ENCODE data around the gene JSRP1. TPM values are rescaled to one million over a fixed set of nuclear protein-coding genes. Genes with fewer than 3 reads are reported as not detected.

Gene JSRP1
- total RNA-seq, 1 donor from 2014 or later = 0.42 TPM

GRCh38 chr19:2216361-2217225, 39.6 kb downstream of the JSRP1 start:
- TF ChIP-seq, protein P1, sequence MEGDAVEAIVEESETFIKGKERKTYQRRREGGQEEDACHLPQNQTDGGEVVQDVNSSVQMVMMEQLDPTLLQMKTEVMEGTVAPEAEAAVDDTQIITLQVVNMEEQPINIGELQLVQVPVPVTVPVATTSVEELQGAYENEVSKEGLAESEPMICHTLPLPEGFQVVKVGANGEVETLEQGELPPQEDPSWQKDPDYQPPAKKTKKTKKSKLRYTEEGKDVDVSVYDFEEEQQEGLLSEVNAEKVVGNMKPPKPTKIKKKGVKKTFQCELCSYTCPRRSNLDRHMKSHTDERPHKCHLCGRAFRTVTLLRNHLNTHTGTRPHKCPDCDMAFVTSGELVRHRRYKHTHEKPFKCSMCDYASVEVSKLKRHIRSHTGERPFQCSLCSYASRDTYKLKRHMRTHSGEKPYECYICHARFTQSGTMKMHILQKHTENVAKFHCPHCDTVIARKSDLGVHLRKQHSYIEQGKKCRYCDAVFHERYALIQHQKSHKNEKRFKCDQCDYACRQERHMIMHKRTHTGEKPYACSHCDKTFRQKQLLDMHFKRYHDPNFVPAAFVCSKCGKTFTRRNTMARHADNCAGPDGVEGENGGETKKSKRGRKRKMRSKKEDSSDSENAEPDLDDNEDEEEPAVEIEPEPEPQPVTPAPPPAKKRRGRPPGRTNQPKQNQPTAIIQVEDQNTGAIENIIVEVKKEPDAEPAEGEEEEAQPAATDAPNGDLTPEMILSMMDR (IDR thresholded peaks at IDR 0.05) = no peak
- H3K27ac Mint-ChIP-seq (ENCODE audit: unreplicated experiment) = no peak overlapping the region
- no peak overlapping the region for H3K4me3 Mint-ChIP-seq (ENCODE audit: unreplicated experiment)
- H3K36me3 Mint-ChIP-seq (ENCODE audit: low read depth) = peaks cover 27% of the 10 kb centered on the region
- H3K9me3 Mint-ChIP-seq (ENCODE audit: low read depth) = no peaks in the 10 kb centered on the region
- DNase-seq (ENCODE audit: low spot score) = no peak
- peaks cover 10% of the 10 kb centered on the region for H3K4me1 Mint-ChIP-seq (ENCODE audit: low read depth)
- H3K27me3 Mint-ChIP-seq (ENCODE audit: low read depth) = no peaks in the 10 kb centered on the region

DNA sequence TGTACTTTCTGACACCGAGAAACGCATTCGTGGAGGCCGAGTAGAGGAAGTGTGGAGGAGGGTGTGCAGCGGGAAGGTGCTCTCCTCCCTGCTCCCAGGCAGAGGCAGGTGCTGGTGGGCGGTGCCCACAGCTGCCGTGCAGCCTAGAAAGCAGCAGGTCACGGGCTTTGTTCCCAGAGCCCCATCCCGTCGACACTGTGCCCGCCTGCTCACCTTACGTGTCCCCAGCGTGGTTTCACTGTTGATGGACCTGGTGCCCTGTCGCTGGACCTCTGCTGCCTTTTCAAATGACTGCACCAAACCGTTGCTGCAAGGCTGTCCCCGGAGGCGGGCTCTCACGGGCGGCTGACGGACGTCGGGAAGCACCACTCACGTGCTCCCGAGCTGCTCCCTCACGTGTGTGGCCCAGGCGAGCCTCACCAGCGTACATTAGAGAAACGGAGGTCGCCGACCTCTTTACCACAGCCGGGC, 40.9 kb downstream of the JSRP1 start:
- no peaks in the 10 kb centered on the region for H3K9me3 Mint-ChIP-seq (ENCODE audit: low read depth)
- TF ChIP-seq, protein P1 (IDR thresholded peaks at IDR 0.05) = no peak
- no peak overlapping the region for H3K4me3 Mint-ChIP-seq (ENCODE audit: unreplicated experiment)
- H3K27me3 Mint-ChIP-seq (ENCODE audit: low read depth) = no peaks in the 10 kb centered on the region
- H3K36me3 Mint-ChIP-seq (ENCODE audit: low read depth) = peaks cover 25% of the 10 kb centered on the region
- DNase-seq (ENCODE audit: low spot score) = no peak
- no peaks in the 10 kb centered on the region for H3K4me1 Mint-ChIP-seq (ENCODE audit: low read depth)
- no peak overlapping the region for H3K27ac Mint-ChIP-seq (ENCODE audit: unreplicated experiment)

- Mint-ChIP-seq H3K27ac (ENCODE audit: unreplicated experiment) (no peak overlapping the region), H3K36me3 (ENCODE audit: low read depth) (peaks cover 24% of the 10 kb centered on the region), H3K4me1 (ENCODE audit: low read depth) (no peaks in the 10 kb centered on the region)
Observed at GRCh38 chr19:2214251-2214650, 42.0 kb downstream of the JSRP1 start.

DNA sequence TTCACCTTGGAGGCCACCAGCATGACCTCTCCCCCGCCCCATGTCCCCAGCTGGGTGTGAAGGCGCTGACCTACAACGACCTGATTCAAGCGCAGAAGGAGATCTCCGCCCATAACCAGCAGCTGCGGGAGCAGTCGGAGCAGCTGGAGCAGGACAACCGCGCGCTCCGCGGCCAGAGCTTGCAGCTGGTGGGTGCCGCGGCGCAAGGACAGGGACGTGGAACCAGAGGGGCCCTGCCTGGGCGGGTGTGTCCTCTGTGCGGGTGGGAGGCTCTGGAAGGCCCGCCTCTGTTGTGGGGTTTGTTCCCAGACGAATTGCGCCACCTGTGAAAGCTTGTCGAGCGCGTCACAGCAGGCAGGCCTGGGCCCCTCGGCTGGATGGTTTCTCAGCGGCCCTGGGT, 42.4 kb downstream of the JSRP1 start:
- no peaks in the 10 kb centered on the region for H3K9me3 Mint-ChIP-seq (ENCODE audit: low read depth)
- H3K4me3 Mint-ChIP-seq (ENCODE audit: unreplicated experiment) = no peak overlapping the region
- TF ChIP-seq, protein P1 (IDR thresholded peaks at IDR 0.05) = no peak
- H3K4me1 Mint-ChIP-seq (ENCODE audit: low read depth) = no peaks in the 10 kb centered on the region
- no peaks in the 10 kb centered on the region for H3K27me3 Mint-ChIP-seq (ENCODE audit: low read depth)
- DNase-seq (ENCODE audit: low spot score) = no peak
- H3K36me3 Mint-ChIP-seq (ENCODE audit: low read depth) = peaks cover 24% of the 10 kb centered on the region
- H3K27ac Mint-ChIP-seq (ENCODE audit: unreplicated experiment) = no peak overlapping the region

More at GRCh38 chr19:2214251-2214650, 42.0 kb downstream of the JSRP1 start:
- Mint-ChIP-seq H3K9me3 (ENCODE audit: low read depth) (no peaks in the 10 kb centered on the region), H3K4me3 (ENCODE audit: unreplicated experiment) (no peak overlapping the region), H3K27me3 (ENCODE audit: low read depth) (no peaks in the 10 kb centered on the region)
- TF ChIP-seq, protein P1 (IDR thresholded peaks at IDR 0.05) = no peak
- no peak for DNase-seq (ENCODE audit: low spot score)

DNA sequence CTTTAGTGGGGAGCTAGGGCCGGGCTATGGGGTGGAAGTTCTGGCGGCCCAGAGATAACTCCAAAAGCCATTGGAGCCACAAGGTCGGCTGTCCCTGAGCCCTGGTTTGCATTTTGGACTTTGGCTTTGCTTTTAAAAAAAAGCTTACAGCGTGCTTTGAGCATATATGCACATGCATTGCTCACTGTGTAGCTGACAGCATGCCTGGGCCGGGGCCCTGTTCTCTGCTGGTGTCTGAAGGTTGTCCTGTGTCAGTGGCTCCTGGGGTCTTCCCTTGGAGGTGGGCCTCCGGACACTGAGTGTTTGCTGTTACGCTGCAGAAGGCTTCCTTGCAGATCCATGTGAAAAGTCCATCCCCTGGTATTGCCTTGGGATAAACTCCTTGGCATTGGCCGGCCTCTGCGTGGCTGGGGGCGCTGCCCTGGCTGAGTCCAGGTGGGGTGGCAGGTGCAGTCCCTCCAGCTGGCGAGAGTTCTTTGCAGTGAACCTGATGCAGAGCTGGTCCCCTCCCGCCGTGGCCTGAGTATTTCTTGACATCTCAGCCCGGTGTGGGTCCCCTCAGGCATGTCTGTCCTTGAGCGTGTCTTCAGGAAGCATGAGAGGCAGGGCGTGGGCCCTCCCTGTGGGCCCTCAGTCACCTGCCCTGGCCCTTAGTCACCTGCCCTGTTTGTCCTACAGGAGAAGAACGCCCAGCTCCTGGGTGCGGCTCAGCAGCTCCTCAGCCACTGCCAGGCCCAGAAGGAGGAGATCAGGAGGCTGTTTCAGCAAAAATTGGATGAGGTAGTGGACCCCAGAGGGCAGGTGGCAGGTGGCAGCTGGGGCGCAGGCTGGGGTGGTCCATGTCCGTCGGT, 43.1 kb downstream of the JSRP1 start:
- Mint-ChIP-seq H3K4me1 (ENCODE audit: low read depth) (peaks cover 7% of the 10 kb centered on the region), H3K9me3 (ENCODE audit: low read depth) (no peaks in the 10 kb centered on the region), H3K36me3 (ENCODE audit: low read depth) (peaks cover 24% of the 10 kb centered on the region), H3K27me3 (ENCODE audit: low read depth) (no peaks in the 10 kb centered on the region), H3K4me3 (ENCODE audit: unreplicated experiment) (no peak overlapping the region), H3K27ac (ENCODE audit: unreplicated experiment) (no peak overlapping the region)
- no peak for DNase-seq (ENCODE audit: low spot score)
- TF ChIP-seq, protein P1 (IDR thresholded peaks at IDR 0.05) = no peak
